Sigmoid colon (tissue), 7 donors: ENCODE measurements around the gene LUC7L. TPM values are rescaled to one million over a fixed set of nuclear protein-coding genes. Genes with fewer than 3 reads are reported as not detected.
"Not testable (repeated sequence)": the region's sequence is repeated elsewhere in the genome, so short reads cannot be mapped to it uniquely, and the experiment has no call there.

ENCODE experiments used
- DNase-seq: peaks from one replicate; pipeline ENCODE4 v3.0.0-alpha.2; 2019
- H3K27ac ChIP-seq, 4 donors: fragments of 200-600 bp; sonication (generic); one replicate each; pipeline ENCODE4 v1.5.1; 2016 to 2019; ENCODE audit warnings: mild to moderate bottlenecking in 1 of 4
- H3K27me3 ChIP-seq, 3 donors: fragments of 200-600 bp; sonication (generic); one replicate each; pipeline ENCODE4 v1.5.1; 2019; ENCODE audit warnings: mild to moderate bottlenecking in 1 of 3
- H3K36me3 ChIP-seq, 4 donors: fragments of 200-600 bp; sonication (generic); one replicate each; pipeline ENCODE4 v1.5.1; 2016 to 2019
- H3K4me1 ChIP-seq, 4 donors: fragments of 200-600 bp; sonication (generic); one replicate each; pipeline ENCODE4 v1.5.1; 2017 to 2019
- H3K4me3 ChIP-seq, 4 donors: fragments of 200-600 bp; sonication (generic); one replicate each; pipeline ENCODE4 v1.5.1; 2017 to 2019; ENCODE audit warnings: mild to moderate bottlenecking in 2 of 4, moderate library complexity in 1 of 4
- H3K9me3 ChIP-seq, 4 donors: fragments of 200-600 bp in 3 of 4; sonication (generic) in 3 of 4; one replicate each; pipeline versions ENCODE4 v1.5.1 to v1.6.1; 2013 to 2019
- CTCF ChIP-seq, 4 experiments: fragments of 450-650 bp in 3 of 4; fragments of 200-600 bp in 1 of 4; IDR thresholded peaks; one replicate each; pipeline ENCODE4 v1.5.1; 2016 to 2019; ENCODE audit warnings: antibody characterized with exemption in 4 of 4, mild to moderate bottlenecking in 3 of 4, moderate library complexity in 2 of 4
- EP300 ChIP-seq, 4 donors: sonication (generic); formaldehyde crosslinking; IDR thresholded peaks; one replicate each; pipeline ENCODE4 v1.6.1; 2017; ENCODE audit warnings: antibody characterized with exemption in 4 of 4
- POLR2A ChIP-seq, 2 donors: fragments of 450-650 bp; IDR thresholded peaks; one replicate each; pipeline ENCODE4 v1.6.1; 2016; ENCODE audit warnings: antibody characterized with exemption in 2 of 2, mild to moderate bottlenecking in 2 of 2, moderate library complexity in 2 of 2
- POLR2AphosphoS5 ChIP-seq, 4 donors: sonication (generic); formaldehyde crosslinking; IDR thresholded peaks; one replicate each; pipeline ENCODE4 v1.6.1; 2017; ENCODE audit warnings: antibody characterized with exemption in 4 of 4
- WGBS, 2 donors: extraction: QIAGEN DNeasy Blood & Tissue Kit; methylation state at CpG; one replicate each; pipeline ENCODE4 v1.1.7; 2013; 5-methylcytosine and 5-hydroxymethylcytosine counted together
- intact Hi-C: fragments of 100-400 bp; cut with DNase I; formaldehyde crosslinking; loops from one replicate; pipeline ENCODE4 v1.15.1; 2023
- polyA plus RNA-seq, 3 donors: library from polyadenylated mRNA; stranded (reverse); fragments of 200-250 nt; gene quantifications; one replicate each; pipeline ENCODE4 v1.2.3, GENCODE V29; 2013
- total RNA-seq, 4 donors: library from RNA; depleted of rRNA; stranded (reverse); fragments of >200 nt; gene quantifications; one replicate each; pipeline ENCODE4 v1.1.0, GENCODE V29; 2016
- donor health status: healthy with polysubstance abuse.
- donor health status: Bipolar disorder and iron deficiency.
- donor health status: healthy.

LUC7L gene
- total and polyA plus RNA-seq, 7 donors: 21.0 to 138 (median 55.8) TPM

- Histone ChIP-seq H3K27me3 (peaks cover 47 to 78% (median 64%) of the 10 kb centered on the region in 3 donors), H3K4me3 (no peak overlapping the region), H3K4me1 (peaks cover 0 to 8% (median 6%) of the 10 kb centered on the region in 4 donors), H3K27ac (no peak overlapping the region), H3K36me3 (no peaks in the 10 kb centered on the region), H3K9me3 (no peaks in the 10 kb centered on the region)
- 16 to 20% methylated on average over 8 of the region's 8 CpGs for WGBS, 2 donors
- TF ChIP-seq EP300 (IDR thresholded peaks at IDR 0.05) (no peak), POLR2AphosphoS5 (IDR thresholded peaks at IDR 0.05) (no peak), CTCF (IDR thresholded peaks at IDR 0.05) (no peak), POLR2A (IDR thresholded peaks at IDR 0.05) (no peak)
- intact Hi-C loops: no loop called here
- no peak for DNase-seq
Measured at GRCh38 chr16:175011-175949, 54.0 kb downstream of the LUC7L start.

GRCh38 chr16:173928-174769 is 55.1 kb downstream of the LUC7L start:
- H3K27me3 ChIP-seq: peaks cover 37 to 76% (median 62%) of the 10 kb centered on the region in 3 donors
- H3K4me3 ChIP-seq, H3K9me3 ChIP-seq, H3K4me1 ChIP-seq, H3K36me3 ChIP-seq, intact Hi-C loops, DNase-seq, H3K27ac ChIP-seq: not testable (repeated sequence)
- 18 to 19% methylated on average over 9 of the region's 13 CpGs for WGBS, 2 donors

DNA sequence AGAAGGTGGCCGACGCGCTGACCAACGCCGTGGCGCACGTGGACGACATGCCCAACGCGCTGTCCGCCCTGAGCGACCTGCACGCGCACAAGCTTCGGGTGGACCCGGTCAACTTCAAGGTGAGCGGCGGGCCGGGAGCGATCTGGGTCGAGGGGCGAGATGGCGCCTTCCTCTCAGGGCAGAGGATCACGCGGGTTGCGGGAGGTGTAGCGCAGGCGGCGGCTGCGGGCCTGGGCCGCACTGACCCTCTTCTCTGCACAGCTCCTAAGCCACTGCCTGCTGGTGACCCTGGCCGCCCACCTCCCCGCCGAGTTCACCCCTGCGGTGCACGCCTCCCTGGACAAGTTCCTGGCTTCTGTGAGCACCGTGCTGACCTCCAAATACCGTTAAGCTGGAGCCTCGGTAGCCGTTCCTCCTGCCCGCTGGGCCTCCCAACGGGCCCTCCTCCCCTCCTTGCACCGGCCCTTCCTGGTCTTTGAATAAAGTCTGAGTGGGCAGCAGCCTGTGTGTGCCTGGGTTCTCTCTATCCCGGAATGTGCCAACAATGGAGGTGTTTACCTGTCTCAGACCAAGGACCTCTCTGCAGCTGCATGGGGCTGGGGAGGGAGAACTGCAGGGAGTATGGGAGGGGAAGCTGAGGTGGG is 55.9 kb downstream of the LUC7L start:
- H3K4me1 ChIP-seq, H3K9me3 ChIP-seq, intact Hi-C loops, DNase-seq, H3K27ac ChIP-seq, H3K4me3 ChIP-seq, H3K36me3 ChIP-seq: not testable (repeated sequence)
- WGBS, 2 donors: 11 to 13% methylated on average over 31 of the region's 44 CpGs
- peaks cover 30 to 76% (median 62%) of the 10 kb centered on the region in 3 donors for H3K27me3 ChIP-seq

DNA sequence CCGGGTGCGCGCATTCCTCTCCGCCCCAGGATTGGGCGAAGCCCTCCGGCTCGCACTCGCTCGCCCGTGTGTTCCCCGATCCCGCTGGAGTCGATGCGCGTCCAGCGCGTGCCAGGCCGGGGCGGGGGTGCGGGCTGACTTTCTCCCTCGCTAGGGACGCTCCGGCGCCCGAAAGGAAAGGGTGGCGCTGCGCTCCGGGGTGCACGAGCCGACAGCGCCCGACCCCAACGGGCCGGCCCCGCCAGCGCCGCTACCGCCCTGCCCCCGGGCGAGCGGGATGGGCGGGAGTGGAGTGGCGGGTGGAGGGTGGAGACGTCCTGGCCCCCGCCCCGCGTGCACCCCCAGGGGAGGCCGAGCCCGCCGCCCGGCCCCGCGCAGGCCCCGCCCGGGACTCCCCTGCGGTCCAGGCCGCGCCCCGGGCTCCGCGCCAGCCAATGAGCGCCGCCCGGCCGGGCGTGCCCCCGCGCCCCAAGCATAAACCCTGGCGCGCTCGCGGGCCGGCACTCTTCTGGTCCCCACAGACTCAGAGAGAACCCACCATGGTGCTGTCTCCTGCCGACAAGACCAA is 56.8 kb downstream of the LUC7L start, which contains the start of gene HBA2:
TSS of gene HBA2 (plus strand) at position 503 of the 568 bp plus-strand sequence. CDS start at position 540, 37 bp downstream.
- peaks cover 29 to 76% (median 61%) of the 10 kb centered on the region in 3 donors for H3K27me3 ChIP-seq
- DNase-seq: not testable (repeated sequence)

GRCh38 chr16:170788-171187 is 58.5 kb downstream of the LUC7L start:
- intact Hi-C loops: no loop called here
- Histone ChIP-seq H3K9me3 (no peaks in the 10 kb centered on the region), H3K36me3 (no peaks in the 10 kb centered on the region), H3K4me1 (peaks cover 0 to 10% (median 8%) of the 10 kb centered on the region in 4 donors), H3K4me3 (no peak overlapping the region), H3K27me3 (peaks cover 41 to 84% (median 72%) of the 10 kb centered on the region in 3 donors), H3K27ac (no peak overlapping the region)
- WGBS, 2 donors: 44 to 52% methylated on average over 1 of the region's 1 CpG
- DNase-seq: no peak
- TF ChIP-seq POLR2AphosphoS5 (IDR thresholded peaks at IDR 0.05) (no peak), POLR2A (IDR thresholded peaks at IDR 0.05) (no peak), CTCF (IDR thresholded peaks at IDR 0.05) (no peak), EP300 (IDR thresholded peaks at IDR 0.05) (no peak)

More for the DNA sequence above, 56.8 kb downstream of the LUC7L start, which contains the start of gene HBA2:
- H3K4me3 ChIP-seq, H3K27ac ChIP-seq, H3K4me1 ChIP-seq, H3K9me3 ChIP-seq, H3K36me3 ChIP-seq, intact Hi-C loops: not testable (repeated sequence)
- WGBS, 2 donors: no CpG with 5 or more reads among the region's 74 CpGs

- H3K27ac ChIP-seq, H3K4me3 ChIP-seq, H3K36me3 ChIP-seq, H3K9me3 ChIP-seq, intact Hi-C loops: not testable (repeated sequence)
- WGBS, 2 donors: 6 to 7% methylated on average over 5 of the region's 5 CpGs
- DNase-seq: peak; percentile 73
- Histone ChIP-seq H3K27me3 (peaks cover 43 to 84% (median 73%) of the 10 kb centered on the region in 3 donors), H3K4me1 (peaks cover 0 to 17% (median 15%) of the 10 kb centered on the region in 4 donors)
Measured at GRCh38 chr16:170088-170507, 59.2 kb downstream of the LUC7L start.
